ENCODE data around the gene HPCA. TPM values are rescaled to one million over a fixed set of nuclear protein-coding genes. Genes with fewer than 3 reads are reported as not detected.

The HPCA gene
- total RNA-seq, 4 donors from 2014 or later: 0.88 TPM; not detected in 3

- TF ChIP-seq, protein P1, sequence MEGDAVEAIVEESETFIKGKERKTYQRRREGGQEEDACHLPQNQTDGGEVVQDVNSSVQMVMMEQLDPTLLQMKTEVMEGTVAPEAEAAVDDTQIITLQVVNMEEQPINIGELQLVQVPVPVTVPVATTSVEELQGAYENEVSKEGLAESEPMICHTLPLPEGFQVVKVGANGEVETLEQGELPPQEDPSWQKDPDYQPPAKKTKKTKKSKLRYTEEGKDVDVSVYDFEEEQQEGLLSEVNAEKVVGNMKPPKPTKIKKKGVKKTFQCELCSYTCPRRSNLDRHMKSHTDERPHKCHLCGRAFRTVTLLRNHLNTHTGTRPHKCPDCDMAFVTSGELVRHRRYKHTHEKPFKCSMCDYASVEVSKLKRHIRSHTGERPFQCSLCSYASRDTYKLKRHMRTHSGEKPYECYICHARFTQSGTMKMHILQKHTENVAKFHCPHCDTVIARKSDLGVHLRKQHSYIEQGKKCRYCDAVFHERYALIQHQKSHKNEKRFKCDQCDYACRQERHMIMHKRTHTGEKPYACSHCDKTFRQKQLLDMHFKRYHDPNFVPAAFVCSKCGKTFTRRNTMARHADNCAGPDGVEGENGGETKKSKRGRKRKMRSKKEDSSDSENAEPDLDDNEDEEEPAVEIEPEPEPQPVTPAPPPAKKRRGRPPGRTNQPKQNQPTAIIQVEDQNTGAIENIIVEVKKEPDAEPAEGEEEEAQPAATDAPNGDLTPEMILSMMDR (IDR thresholded peaks at IDR 0.05; ENCODE audit: low read depth): no peak
These were observed 5.3 kb downstream of the HPCA start for GRCh38 chr1:32891630-32892029.

DNA sequence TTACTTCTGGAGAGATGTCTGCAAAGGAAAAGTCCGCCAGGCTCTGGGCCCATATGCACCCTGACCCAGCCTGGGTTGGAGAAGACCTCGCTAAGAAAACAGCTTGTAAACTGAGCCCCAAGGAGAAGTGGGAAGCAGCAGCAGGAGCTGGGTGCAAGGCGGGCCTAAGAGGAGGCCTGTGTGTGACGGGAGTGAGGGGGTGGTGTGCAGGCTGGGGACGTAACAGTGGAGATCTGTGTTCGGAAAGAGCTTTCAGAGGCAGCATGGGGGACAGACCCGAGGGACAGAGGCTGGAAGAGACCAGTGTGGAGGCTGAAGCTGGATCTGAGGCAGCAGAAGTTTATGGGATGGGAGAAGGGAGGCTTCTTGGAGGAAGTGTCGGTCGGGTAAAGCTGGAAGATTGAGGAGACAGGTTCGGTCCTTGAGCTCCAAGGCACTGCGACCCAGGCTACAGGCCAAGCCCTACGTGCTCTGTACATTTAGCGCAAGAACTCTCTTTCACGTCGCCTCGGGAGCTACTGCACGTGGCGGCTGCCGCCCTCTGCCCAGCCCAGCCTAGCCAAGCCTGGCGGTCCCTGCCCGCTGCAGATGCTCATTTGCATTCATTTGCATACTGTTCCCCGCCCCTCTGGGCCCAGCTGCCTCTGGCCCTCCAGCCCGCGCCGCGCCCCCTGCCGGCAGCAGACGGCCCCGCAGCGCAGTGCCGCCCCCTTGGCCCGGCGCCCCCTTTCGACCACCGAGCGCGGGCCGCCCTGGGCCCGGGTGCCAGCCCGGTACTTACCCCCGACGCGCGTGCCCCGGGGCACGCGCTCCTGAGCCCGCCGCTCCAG lies 6.3 kb downstream of the HPCA start:
- TF ChIP-seq, protein P1 (IDR thresholded peaks at IDR 0.05; ENCODE audit: low read depth): no peak

DNA sequence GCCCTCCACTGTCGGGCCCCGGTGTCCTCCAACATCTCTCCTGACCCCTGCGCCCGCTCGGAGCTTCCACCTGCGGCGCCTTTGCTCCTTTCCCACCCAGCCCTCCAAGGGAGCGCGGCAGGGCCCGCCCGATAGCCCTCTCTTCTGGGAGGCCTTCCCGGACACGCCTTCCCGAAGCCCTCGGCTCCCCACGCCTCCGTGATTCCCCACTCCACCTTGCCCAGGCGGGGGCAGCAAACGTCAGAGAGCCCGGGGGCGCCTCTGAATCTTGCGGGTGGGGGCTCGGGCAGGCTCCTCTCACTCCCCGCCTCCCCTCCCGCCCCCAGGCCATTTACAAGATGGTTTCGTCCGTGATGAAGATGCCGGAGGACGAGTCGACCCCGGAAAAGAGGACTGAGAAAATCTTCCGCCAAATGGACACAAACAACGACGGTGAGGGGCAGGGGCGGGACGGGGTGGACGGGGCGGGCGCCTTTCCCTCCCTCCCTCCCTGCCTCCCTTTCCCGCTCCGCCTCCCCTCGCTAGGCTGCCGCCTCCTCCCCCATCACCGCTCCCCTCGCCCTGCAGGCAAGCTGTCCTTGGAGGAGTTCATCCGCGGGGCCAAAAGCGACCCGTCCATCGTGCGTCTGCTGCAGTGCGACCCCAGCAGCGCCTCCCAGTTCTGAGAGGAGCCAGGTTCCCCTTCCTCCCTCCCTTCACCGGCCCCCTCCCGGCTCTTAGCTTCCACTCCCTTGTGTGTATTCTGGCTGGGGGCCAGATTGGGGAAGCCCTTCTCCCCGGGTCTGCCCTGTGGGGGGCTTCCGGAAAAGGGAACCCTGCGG lies 7.1 kb downstream of the HPCA start:
- TF ChIP-seq, protein P1 (IDR thresholded peaks at IDR 0.05; ENCODE audit: low read depth): no peak

GRCh38 chr1:32894019-32894600 lies 7.8 kb downstream of the HPCA start:
- TF ChIP-seq, protein P1 (IDR thresholded peaks at IDR 0.05; ENCODE audit: low read depth): no peak

DNA sequence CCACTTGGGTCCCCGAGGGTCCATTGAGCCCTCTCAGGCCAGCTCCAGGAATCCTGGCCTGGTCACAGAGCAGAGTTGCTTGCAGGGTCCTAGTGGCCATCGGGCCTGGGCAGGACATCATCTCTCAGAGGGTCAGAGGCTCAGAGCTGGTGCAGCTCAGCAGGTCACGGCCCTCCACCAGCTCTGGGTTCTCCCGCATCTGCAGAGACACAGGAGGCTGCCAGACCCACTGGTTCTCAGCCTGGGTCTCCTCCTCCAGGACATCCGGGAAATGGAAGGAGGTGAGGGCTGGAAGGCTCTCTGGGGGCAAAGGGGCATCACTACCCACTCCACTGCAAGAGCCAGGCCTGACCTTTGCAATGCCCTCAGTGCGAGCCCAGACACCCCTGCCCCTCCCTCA lies 8.4 kb downstream of the HPCA start:
- TF ChIP-seq, protein P1 (IDR thresholded peaks at IDR 0.05; ENCODE audit: low read depth): no peak

- TF ChIP-seq, protein P1 (IDR thresholded peaks at IDR 0.05; ENCODE audit: low read depth): no peak
These were observed 9.3 kb downstream of the HPCA start for GRCh38 chr1:32895325-32896215.

Measured in subcutaneous adipose tissue (tissue), 4 donors.